HCEC 1CT (cell line): Measurements from ENCODE around the gene KLB.

Experiments
- DNase-seq: peaks from one replicate; pipeline ENCODE4 v3.0.0-alpha.2; 2017

Gene KLB

DNA sequence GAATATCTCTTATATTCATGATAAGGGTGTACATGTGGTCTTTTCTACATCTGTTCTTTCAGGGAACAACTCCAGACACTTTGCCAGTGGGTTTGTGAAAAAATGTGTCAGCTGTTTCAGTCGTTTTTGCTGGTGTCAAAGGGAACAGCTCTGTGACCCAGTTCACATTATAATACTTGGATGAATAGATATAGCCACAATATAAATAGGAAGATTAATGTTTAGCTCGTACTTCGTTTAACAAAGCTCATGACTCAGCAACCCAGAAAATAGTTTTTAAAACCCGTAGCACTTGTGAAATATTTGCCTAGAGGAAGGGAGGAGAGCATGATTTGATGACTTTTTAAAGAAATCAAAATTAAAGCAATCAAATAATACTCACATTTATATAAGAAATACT lies 60.0 kb downstream of the KLB start:
- peak; percentile 52 for DNase-seq

DNA sequence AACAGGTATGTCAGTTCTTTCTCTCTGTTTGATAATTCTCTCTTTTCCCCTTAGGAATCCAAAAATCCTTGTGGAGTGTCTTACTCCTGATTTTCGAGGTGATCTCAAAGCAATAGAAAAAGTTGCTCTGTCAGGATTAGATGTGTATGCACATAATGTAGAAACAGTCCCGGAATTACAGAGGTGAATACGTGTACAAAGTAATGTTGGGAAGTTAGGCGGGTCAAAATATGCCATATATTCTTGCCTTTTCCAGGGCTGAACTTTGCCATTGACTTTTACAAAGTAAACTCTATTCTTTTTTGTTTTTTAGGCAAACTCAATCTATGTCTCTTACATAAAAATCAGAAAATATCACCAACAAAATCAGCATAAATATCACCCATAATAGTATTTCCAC lies 60.7 kb downstream of the KLB start:
- DNase-seq, result no peak

DNA sequence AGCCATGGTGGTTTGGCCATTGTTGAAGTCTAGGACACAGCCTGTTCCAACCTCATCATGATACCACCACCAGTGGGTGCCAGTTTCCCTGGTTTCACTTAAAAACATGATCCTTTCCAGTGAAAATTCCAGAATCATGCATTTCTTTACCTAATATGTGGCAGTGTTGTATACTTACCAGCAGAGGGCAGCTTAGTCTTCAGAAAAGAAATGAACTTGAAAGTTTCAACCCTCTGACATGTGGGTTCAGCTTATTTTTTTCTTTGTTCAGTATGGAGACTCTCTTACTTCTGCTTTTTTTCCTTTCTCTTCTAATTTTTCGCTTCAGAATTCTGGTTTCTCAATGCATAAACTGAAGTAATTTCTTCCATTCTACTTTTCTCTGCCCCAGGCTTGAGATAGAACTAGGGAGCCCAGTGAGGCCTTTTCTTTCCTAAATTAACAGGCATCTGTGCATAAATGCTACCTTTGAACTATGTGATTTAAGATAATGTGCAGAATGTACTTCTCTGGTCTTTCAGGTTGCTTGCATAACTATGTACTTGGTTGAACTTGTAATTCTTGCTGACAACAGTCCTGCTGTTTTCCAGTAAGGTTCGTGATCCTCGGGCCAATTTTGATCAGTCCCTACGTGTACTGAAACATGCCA lies 62.8 kb downstream of the KLB start:
- DNase-seq, result peak; percentile 73

DNA sequence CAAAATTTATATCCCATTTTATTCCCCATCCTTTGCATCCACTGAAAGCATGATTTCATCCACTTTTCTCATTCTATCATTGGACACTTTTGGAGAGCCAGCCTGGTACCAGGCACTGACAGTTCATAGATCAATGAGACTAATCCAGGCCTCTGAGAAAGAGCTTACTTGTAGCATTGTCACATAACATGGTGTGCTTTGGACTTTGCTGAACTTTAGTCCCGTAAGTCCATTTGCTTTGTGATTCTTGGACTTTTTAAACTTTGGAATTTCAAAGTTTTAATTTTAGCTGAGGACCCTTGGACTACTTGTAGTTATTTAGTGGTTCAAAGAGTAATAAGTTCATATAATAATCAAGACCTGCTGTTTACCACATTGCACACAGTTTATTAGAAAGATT lies 63.7 kb downstream of the KLB start:
- no peak for DNase-seq

DNA sequence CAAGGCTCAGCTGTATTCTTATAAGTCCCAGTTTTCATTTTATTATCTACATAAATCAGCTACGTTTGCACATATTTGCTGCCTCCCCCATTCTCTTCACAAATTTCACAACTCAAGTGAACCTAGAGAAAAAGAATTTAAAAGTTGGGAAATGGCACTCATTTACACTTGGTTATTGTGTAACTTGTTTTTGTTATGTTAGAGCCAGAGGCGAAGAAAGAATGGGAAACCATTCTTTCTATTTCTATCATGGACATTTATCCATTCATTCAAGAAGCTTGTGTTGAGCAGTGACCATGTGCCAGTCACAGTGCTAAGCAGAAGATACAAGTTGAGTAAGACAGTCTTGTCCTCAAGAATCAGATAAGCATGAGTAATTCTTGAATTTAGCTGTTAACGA lies 65.7 kb downstream of the KLB start:
- DNase-seq, result no peak

DNA sequence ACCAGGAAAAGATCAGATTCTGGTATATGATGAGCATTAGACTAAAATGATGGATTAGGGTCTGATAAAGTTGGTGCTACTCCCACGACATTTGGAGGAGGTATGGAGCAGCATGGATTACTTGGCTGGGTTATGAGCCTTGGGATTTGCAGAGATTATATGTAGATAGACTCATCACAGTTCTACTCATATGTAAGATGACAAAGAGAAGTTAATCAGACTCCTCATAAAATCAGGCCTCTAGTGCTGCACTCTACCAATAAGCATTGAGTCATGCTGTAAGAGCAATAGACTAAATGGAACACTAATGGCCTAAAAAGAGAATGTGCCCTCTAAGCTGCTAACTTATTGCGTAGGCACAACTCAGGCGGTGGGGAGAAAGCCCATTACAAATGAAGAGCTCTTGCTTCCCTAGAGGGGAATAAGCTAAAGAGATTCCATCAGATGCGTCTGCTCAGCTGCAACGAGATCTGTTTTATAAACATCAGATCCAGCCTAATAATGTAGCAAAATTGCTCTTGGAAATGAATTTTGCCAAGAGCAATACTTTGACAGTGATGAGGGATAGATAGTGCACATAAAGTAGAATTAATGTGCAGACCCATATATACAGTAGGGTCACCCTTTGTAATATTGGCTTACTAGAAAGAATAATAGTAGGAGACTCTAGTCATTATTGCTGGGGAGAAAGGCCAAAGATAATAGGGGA lies 69.6 kb downstream of the KLB start:
- no peak for DNase-seq

DNA sequence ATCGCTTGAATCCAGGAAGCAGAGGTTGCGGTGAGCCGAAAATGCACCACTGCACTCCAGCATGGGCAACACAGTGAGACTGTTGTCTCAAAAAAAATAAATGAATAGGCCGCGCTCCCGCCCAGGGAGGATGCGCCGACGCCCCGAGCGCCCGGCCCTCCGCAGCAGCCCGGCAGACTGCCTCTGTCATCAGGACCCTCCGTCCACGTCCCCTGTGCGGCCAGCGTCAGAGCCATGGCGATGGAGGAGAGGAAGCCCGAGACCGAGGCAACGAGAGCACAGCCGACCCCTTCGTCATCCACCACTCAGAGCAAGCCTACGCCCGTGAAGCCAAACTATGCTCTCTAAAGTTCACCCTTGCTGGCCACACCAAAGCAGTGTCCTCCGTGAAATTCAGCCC lies 73.5 kb downstream of the KLB start:
- no peak for DNase-seq

DNA sequence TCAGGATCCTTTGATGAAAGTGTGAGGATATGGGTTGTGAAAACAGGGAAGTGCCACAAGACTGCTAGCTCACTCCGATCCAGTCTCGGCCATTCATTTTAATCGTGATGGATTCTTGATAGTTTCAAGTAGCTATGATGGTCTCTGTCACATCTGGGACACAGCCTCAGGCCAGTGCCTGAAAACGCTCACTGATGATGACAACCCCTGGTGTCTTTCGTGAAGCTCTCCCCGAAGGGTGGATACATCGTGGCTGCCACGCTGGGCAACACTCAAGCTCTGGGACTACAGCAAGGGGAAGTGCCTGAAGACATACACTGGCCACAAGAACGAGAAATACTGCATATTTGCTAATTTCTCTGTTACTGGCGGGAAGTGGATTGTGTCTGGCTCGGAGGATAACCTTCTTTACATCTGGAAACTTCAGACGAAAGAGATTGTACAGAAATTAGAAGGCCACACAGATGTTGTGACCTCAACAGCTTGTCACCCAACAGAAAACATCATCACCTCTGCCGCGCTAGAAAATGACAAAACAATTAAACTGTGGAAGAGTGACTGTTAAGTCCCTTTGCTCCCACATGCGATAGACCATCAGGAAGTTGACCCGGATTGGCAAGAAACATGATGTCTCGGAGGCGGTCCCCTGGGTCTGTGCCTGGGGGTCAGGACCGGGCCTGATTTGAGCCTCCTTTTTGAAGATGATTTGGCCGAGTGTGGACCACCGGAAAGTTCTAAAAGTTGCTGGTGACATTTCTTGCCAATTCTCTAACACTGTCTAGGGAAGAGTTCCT lies 74.4 kb downstream of the KLB start:
- no peak for DNase-seq

DNA sequence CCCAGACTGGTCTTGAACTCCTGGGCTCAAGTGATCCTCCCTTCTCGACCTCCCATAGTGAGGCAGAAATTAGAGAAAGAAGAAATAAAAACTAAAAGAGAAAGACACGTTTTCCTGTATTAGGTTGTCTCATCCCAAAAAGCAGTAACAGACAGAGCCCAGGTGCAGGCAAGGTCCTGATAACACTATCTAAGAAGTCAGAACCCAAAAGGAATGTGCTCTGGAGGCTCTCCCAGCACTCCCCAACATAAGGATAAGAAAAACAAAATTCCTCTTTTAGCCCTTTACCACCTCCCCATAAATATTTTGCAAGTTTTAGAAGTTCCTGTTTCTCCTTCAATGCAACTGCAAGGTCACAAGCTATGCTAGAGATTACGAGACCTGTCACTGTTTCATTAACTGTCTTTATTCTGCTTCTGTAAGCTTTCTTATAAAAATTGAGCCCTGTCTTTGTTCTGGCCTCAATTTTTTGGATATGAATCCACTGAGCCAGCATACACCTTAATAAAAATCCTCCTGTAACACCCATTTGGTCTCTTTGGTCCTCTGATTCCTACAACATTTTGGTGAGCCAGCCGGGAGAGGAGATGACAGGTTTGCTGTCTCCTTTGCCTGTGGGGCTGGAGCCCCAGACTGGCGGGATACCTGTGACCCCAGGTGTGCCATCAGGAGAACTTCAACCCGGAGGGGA lies 78.0 kb downstream of the KLB start:
- DNase-seq, result no peak

DNA sequence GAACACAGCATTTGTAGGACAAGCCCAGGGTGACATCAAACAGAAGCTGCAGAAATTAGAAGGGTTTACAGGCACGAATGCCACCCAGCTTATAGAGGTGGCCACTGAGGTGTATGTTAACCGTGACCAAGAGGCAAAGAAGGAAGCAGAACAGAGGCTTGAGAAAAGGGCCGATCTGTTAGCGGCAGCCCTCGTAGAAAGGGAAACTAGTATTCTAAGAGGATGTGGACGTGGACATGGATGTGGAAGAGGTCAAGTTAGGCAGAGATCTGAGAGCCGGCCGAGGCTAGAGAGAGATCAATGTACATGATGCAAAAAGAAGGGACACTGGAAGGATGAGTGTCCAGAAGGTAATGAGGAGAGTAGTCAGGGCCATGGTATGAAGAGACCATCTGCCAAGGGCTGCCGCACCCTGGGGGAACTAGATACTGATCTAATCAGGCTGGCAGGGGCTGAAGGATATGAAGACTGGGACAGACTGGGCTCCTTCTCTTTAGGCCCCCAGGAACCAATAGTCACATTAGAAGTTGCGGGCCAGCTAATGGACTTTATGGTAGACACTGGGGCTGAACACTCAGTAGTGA lies 79.6 kb downstream of the KLB start:
- no peak for DNase-seq

DNA sequence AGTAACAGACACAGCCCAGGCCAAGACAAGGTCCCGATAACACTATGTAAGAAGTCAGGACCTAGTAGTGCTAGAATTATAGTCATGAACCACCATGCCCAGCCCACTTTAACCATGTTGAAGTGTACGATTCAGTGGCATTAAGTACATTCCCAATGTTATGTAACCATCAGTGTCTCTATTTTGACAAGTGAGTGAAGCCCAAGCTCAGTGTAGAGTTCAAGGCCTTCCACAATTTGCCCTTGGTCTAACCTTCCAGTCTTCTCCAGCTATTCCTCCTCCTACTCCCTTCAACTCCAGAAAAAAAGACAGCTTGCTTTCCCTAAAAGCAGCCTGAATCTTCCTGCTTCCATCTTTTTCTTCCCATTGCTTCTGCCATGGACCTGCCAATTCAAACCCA lies 83.6 kb downstream of the KLB start:
- no peak for DNase-seq

DNA sequence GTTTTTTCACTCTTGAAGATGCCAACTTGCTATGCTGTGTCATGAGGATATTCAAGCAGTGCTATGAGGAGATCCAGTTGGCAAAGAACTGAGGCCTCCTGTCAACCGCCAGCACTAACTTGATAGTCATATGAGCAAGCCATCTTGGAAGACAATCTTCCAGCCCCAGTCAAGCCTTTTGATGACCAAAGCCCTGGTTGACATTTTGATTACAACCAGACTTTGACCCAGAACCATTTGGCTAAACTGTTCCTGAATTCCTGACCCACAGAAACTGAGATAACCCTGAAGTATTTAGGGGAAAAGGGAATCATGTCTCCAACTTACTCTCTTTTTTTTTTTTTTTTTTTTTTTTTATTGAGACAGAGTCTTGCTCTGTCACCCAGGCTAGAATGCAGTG lies 87.6 kb downstream of the KLB start:
- no peak for DNase-seq

DNA sequence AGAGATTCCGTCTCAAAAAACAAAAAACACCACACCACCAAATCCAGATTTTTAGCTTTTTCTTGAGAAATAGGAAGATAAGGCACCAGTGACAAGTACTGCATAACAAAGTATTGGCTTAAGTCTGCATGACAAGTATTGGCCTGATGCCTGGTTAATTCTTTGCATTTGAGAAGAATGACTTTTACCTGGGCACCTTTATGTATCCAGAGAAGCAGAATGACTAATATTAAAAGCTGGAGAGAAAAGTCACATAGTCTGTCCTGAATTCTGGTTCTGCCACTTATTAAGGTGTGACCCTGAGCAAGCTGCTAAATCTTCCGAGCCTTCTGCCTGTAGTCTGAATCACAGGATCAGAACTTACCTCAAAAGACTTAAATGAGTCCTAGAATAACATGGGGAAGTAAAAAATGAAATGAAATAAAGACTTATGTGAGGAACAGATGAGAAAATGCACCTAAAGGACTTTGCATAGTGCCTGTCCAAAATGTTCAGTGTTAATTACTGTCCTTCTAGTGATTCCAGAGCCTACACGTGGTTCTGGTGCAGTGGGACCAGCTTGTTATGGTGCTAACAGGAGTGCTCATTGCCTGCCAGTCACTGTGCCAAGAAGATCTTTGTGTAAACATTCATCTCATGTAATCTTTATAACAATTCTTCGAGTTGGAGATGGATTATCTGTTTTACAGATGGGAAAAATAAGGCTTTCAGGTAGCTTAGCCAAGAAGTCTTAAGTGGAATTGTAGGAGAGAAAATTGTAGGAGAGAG lies 88.9 kb downstream of the KLB start:
- no peak for DNase-seq

DNA sequence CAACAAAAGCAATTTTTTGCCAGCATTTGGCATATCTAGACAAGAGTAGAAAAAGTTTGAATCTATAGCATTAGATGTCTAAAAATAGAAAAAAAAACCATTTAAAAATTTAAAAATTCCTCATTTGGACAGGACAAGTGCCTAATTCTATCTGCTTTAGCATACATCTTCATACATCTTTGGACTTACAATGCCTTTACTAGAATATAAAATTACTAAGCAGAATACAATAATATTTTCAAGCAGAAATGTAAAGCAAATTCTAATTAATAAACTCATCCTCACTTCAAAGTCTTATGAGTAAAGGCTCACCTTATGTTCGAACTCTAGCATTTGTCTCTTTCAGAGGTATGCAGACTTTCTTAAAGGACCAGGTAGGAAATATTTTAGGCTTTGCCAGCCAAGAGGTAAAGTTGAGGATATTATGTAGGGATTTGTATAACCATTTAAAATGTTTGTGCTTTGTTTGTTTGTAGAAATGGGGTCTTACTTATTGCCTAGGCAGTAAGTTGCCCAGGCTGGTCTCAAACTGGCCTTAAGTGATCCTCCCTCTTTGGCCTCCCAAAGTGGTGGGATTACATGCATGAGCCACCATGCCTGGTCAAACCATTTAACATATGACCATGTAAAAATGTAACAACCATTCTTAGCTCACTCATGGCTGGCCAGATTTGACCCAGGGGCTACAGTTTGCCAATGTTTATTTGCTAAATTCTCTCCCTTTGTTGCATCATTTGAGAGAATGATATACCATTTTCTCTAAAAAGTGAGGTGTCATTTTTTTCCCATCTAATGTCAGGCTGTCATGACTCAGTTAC lies 91.4 kb downstream of the KLB start:
- no peak for DNase-seq

DNA sequence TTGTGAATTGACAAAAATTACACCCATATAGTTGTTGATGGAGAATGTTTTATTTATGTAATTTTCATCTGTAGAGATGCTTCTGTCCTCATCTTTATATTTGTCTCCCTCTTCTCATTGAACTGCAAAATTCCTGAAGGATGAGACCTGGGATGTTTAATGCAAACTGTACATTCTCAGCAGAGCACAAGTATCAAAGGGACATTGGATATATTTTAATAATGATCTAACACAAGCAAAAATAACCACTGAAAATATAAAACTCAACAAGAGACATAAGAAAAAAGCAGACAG lies 91.9 kb downstream of the KLB start:
- DNase-seq, result no peak
